Measurements from ENCODE around the gene RUBCN. TPM values are rescaled to one million over a fixed set of nuclear protein-coding genes. Genes with fewer than 3 reads are reported as not detected.

Gene RUBCN
- total and polyA plus RNA-seq, 10 of the 15 experiments (the other 5 are each of a cell fraction or from before 2014, with no cell fraction given), result 15.5 to 79.9 (median 40.4) TPM

DNA sequence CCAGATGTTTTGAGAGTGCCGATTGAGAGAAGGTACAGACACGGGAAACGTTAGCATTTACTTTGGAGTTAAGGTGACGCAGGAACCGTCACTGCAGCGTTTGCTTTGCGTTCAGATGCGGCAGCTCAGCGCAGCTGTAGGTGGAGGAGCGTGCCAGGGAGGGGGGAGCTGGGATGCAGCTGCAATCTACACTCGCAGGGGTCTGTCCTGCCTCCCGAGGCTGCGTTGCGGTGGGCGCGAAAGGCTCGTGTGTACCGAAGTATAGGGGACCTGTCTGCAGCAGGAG lies 12.6 kb upstream of the RUBCN start (continued):
- TF ChIP-seq NR2C1 (IDR thresholded peaks at IDR 0.05) (no peak), CHD1 (IDR thresholded peaks at IDR 0.05; ENCODE audit: low read depth, low read length) (no peak), IKZF1 (conservative IDR thresholded peaks at IDR 0.05) (no peak), POLR2AphosphoS2 (IDR thresholded peaks at IDR 0.05; ENCODE audit: low read depth, low read length) (no peak), SPI1 (IDR thresholded peaks at IDR 0.05; ENCODE audit: borderline replicate concordance, insufficient read depth, low read depth, low read length) (no peak), KAT2A (conservative IDR thresholded peaks at IDR 0.05; ENCODE audit: control insufficient read depth, low read depth, low read length) (no peak), SP1 (IDR thresholded peaks at IDR 0.05; ENCODE audit: low read depth, low read length) (no peak)
- TF ChIP-seq, protein P1, sequence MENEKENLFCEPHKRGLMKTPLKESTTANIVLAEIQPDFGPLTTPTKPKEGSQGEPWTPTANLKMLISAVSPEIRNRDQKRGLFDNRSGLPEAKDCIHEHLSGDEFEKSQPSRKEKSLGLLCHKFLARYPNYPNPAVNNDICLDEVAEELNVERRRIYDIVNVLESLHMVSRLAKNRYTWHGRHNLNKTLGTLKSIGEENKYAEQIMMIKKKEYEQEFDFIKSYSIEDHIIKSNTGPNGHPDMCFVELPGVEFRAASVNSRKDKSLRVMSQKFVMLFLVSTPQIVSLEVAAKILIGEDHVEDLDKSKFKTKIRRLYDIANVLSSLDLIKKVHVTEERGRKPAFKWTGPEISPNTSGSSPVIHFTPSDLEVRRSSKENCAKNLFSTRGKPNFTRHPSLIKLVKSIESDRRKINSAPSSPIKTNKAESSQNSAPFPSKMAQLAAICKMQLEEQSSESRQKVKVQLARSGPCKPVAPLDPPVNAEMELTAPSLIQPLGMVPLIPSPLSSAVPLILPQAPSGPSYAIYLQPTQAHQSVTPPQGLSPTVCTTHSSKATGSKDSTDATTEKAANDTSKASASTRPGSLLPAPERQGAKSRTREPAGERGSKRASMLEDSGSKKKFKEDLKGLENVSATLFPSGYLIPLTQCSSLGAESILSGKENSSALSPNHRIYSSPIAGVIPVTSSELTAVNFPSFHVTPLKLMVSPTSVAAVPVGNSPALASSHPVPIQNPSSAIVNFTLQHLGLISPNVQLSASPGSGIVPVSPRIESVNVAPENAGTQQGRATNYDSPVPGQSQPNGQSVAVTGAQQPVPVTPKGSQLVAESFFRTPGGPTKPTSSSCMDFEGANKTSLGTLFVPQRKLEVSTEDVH (IDR thresholded peaks at IDR 0.05; ENCODE audit: low read depth, partially characterized antibody), result no peak
- TF ChIP-seq, protein P2, sequence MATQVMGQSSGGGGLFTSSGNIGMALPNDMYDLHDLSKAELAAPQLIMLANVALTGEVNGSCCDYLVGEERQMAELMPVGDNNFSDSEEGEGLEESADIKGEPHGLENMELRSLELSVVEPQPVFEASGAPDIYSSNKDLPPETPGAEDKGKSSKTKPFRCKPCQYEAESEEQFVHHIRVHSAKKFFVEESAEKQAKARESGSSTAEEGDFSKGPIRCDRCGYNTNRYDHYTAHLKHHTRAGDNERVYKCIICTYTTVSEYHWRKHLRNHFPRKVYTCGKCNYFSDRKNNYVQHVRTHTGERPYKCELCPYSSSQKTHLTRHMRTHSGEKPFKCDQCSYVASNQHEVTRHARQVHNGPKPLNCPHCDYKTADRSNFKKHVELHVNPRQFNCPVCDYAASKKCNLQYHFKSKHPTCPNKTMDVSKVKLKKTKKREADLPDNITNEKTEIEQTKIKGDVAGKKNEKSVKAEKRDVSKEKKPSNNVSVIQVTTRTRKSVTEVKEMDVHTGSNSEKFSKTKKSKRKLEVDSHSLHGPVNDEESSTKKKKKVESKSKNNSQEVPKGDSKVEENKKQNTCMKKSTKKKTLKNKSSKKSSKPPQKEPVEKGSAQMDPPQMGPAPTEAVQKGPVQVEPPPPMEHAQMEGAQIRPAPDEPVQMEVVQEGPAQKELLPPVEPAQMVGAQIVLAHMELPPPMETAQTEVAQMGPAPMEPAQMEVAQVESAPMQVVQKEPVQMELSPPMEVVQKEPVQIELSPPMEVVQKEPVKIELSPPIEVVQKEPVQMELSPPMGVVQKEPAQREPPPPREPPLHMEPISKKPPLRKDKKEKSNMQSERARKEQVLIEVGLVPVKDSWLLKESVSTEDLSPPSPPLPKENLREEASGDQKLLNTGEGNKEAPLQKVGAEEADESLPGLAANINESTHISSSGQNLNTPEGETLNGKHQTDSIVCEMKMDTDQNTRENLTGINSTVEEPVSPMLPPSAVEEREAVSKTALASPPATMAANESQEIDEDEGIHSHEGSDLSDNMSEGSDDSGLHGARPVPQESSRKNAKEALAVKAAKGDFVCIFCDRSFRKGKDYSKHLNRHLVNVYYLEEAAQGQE (IDR thresholded peaks at IDR 0.05; ENCODE audit: low read depth, low read length), result no peak
- TF ChIP-seq, protein P3, sequence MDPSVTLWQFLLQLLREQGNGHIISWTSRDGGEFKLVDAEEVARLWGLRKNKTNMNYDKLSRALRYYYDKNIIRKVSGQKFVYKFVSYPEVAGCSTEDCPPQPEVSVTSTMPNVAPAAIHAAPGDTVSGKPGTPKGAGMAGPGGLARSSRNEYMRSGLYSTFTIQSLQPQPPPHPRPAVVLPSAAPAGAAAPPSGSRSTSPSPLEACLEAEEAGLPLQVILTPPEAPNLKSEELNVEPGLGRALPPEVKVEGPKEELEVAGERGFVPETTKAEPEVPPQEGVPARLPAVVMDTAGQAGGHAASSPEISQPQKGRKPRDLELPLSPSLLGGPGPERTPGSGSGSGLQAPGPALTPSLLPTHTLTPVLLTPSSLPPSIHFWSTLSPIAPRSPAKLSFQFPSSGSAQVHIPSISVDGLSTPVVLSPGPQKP (IDR thresholded peaks at IDR 0.05; ENCODE audit: low read depth, low read length), result no peak
- TF ChIP-seq, protein P4, sequence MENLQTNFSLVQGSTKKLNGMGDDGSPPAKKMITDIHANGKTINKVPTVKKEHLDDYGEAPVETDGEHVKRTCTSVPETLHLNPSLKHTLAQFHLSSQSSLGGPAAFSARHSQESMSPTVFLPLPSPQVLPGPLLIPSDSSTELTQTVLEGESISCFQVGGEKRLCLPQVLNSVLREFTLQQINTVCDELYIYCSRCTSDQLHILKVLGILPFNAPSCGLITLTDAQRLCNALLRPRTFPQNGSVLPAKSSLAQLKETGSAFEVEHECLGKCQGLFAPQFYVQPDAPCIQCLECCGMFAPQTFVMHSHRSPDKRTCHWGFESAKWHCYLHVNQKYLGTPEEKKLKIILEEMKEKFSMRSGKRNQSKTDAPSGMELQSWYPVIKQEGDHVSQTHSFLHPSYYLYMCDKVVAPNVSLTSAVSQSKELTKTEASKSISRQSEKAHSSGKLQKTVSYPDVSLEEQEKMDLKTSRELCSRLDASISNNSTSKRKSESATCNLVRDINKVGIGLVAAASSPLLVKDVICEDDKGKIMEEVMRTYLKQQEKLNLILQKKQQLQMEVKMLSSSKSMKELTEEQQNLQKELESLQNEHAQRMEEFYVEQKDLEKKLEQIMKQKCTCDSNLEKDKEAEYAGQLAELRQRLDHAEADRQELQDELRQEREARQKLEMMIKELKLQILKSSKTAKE (IDR thresholded peaks at IDR 0.05; ENCODE audit: low read depth, poor library complexity, severe bottlenecking), result no peak
- TF ChIP-seq, protein P5, sequence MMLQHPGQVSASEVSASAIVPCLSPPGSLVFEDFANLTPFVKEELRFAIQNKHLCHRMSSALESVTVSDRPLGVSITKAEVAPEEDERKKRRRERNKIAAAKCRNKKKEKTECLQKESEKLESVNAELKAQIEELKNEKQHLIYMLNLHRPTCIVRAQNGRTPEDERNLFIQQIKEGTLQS (IDR thresholded peaks at IDR 0.05; ENCODE audit: borderline replicate concordance, extremely low read depth, low read depth, low read length), result no peak

Measured in GM12878 (cell line).